Measurements from ENCODE around the gene HSPB3. TPM values are rescaled to one million over a fixed set of nuclear protein-coding genes. Genes with fewer than 3 reads are reported as not detected.

The HSPB3 gene
- total and polyA plus RNA-seq, 2 of the 8 experiments (the other 6 are each of a cell fraction or from before 2014, with no cell fraction given): not detected

GRCh38 chr5:54470677-54471076, 15.2 kb downstream of the HSPB3 start:
- no peaks in the 10 kb centered on the region for H4K20me1 ChIP-seq (replicated peaks in 1 of 2; ENCODE audit: control insufficient read depth in 1 of 2, insufficient read depth in 2 of 2, low read length in 2 of 2)
- no peak overlapping the region for H2BK20ac ChIP-seq (ENCODE audit: low read length)
- no peaks in the 10 kb centered on the region for H3K23me2 ChIP-seq (ENCODE audit: low read depth, low read length)
- ChIA-PET POLR2A (ENCODE audit: partially characterized antibody) (no interaction called here), CTCF (ENCODE audit: partially characterized antibody) (interaction anchor here (0.9 to 3.3 kb wide), 5 partner anchors 14 to 227 kb away, joined by 3 to 18 read pairs (median 8); no protein-coding TSS in a partner anchor)
- no peak for FAIRE-seq
- H2AFZ ChIP-seq (ENCODE audit: low read length): 0 out of 2 replicates have a peak overlapping the region, but pooled peaks have one; percentile 13
- 94% methylated on average over 1 of the region's 1 CpG; no CpG with 5 or more reads in 1 of the 2 experiments for WGBS, 2 experiments (ENCODE audit: extremely low coverage in 1 of 2, insufficient coverage in 1 of 2, insufficient read length in 1 of 2, insufficient replicate concordance in 2 of 2, low coverage in 1 of 2, low lambda C conversion rate in 2 of 2, missing lambda C conversion rate in 1 of 2)
- no peak overlapping the region for H3K23ac ChIP-seq (ENCODE audit: insufficient read length)
- no peak for TF ChIP-seq YY1 (IDR thresholded peaks at IDR 0.05; ENCODE audit: low read depth, low read length)
- TF ChIP-seq MAFK (IDR thresholded peaks at IDR 0.05; ENCODE audit: low read depth, low read length): no peak
- TF ChIP-seq KDM1A (IDR thresholded peaks at IDR 0.05; ENCODE audit: borderline replicate concordance, low read length): no peak
- TF ChIP-seq HDAC2 (IDR thresholded peaks at IDR 0.05; ENCODE audit: borderline replicate concordance in 1 of 2, low read depth in 2 of 2, low read length in 2 of 2): no peak
- no peaks in the 10 kb centered on the region for H3K79me2 ChIP-seq (ENCODE audit: control insufficient read depth in 1 of 2, insufficient read depth in 2 of 2, low read length in 2 of 2)
- H3K79me1 ChIP-seq (ENCODE audit: low read depth, low read length): no peaks in the 10 kb centered on the region
- no peaks in the 10 kb centered on the region for H3K4me1 ChIP-seq (replicated peaks in 1 of 4; ENCODE audit: control insufficient read depth in 3 of 4, insufficient read depth in 4 of 4, low read length in 3 of 4)
- DNase-seq (ENCODE audit: low read depth in 1 of 2, low spot score in 2 of 2): no peak
- no peaks in the 10 kb centered on the region for H3K27me3 ChIP-seq (replicated peaks in 1 of 4; ENCODE audit: control insufficient read depth in 3 of 4, extremely low read depth in 1 of 4, insufficient read depth in 3 of 4, low read length in 3 of 4)
- H2BK15ac ChIP-seq (ENCODE audit: low read length): no peak overlapping the region
- H3K56ac ChIP-seq (replicated peaks; ENCODE audit: insufficient read length, low read depth, low read length): no peak overlapping the region
- H4K91ac ChIP-seq (replicated peaks; ENCODE audit: insufficient read length, low read length): no peak overlapping the region
- no peak overlapping the region for H4K8ac ChIP-seq (ENCODE audit: extremely low read depth, insufficient read depth, low read length)
- H3K4me3 ChIP-seq (ENCODE audit: extremely low read depth in 1 of 4, insufficient read depth in 2 of 4, low read depth in 3 of 4, low read length in 4 of 4): no peak overlapping the region
- no peaks in the 10 kb centered on the region for H3K36me3 ChIP-seq (ENCODE audit: control insufficient read depth in 2 of 4, insufficient read depth in 4 of 4, low read length in 3 of 4)
- no peaks in the 10 kb centered on the region for H3K9me3 ChIP-seq (ENCODE audit: insufficient read depth in 2 of 2, low read depth in 1 of 2, low read length in 1 of 2)
- H2AK5ac ChIP-seq (ENCODE audit: low read depth, low read length): no peak overlapping the region
- H3K9ac ChIP-seq (replicated peaks in 1 of 4; ENCODE audit: extremely low read depth in 1 of 4, low read depth in 3 of 4, low read length in 3 of 4): no peak overlapping the region
- H3K4me2 ChIP-seq (ENCODE audit: insufficient read depth in 1 of 2, low read depth in 2 of 2, low read length in 2 of 2): no peak overlapping the region
- no peak overlapping the region for H3K18ac ChIP-seq (ENCODE audit: extremely low read depth, low read length)
- H3K4ac ChIP-seq (replicated peaks; ENCODE audit: insufficient read length, low read depth, low read length): no peak overlapping the region
- no peak overlapping the region for H3K27ac ChIP-seq (ENCODE audit: low read depth, low read length)
- no peak overlapping the region for H2BK120ac ChIP-seq (replicated peaks; ENCODE audit: low read depth, low read length)
- H2BK12ac ChIP-seq (ENCODE audit: low read depth, low read length): no peak overlapping the region
- H3K14ac ChIP-seq (ENCODE audit: insufficient read length): no peak overlapping the region
- no peak overlapping the region for H4K5ac ChIP-seq (ENCODE audit: insufficient read length, low read depth, low read length)
- H2BK5ac ChIP-seq (ENCODE audit: low read depth, low read length): no peak overlapping the region

Data from H1 (cell line).